ENCODE results near the gene HYAL1. TPM values are rescaled to one million over a fixed set of nuclear protein-coding genes. Genes with fewer than 3 reads are reported as not detected.

Gene HYAL1
- total RNA-seq, 2 experiments from 2014 or later: not detected

DNA sequence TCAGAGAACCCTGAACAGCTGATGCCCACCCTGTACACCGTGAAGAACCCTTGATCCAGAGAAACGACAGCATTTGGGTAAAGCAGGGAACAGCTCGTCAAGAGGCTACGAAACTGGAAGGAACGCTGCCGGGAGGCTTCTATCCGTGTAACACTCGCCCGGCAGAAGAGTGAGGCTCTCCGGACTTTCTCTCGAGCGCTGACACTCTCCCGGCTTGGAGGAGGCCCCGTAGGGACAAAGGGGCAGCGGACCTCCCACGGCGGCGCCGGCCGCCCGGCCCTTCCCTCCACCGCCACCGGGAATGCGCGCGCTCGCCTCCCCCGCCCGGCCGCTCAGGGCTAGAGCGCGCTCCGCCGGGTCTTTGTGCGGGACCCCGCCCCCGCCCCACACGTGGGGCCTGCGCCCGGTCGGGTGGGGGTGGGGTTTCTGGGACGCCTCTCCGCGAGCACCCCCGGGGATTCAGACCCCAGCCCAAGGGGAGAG, 17.5 kb upstream of the HYAL1 start:
- DNase-seq (peak; percentile 61), ATAC-seq (peak; percentile 46)
- ChIA-PET CTCF (interaction anchor here (0.7 to 3.4 kb wide), 8 partner anchors 15 to 74 kb away, joined by 3 to 10 read pairs (median 4); partner anchors contain the start of genes CYB561D2 and NPRL2), POLR2A (interaction anchor here (1.1 to 13.4 kb wide), 6 partner anchors 15 to 74 kb away, joined by 3 to 126 read pairs (median 4); partner anchors contain the start of genes RASSF1 and ZMYND10)
- peak overlapping the region; percentile 88 for H3K4me3 Mint-ChIP-seq
- intact Hi-C loops (cut with micrococcal nuclease): no loop called here
- H3K36me3 Mint-ChIP-seq (ENCODE audit: low read depth): peaks cover 1% of the 10 kb centered on the region
- TF ChIP-seq, protein P1, sequence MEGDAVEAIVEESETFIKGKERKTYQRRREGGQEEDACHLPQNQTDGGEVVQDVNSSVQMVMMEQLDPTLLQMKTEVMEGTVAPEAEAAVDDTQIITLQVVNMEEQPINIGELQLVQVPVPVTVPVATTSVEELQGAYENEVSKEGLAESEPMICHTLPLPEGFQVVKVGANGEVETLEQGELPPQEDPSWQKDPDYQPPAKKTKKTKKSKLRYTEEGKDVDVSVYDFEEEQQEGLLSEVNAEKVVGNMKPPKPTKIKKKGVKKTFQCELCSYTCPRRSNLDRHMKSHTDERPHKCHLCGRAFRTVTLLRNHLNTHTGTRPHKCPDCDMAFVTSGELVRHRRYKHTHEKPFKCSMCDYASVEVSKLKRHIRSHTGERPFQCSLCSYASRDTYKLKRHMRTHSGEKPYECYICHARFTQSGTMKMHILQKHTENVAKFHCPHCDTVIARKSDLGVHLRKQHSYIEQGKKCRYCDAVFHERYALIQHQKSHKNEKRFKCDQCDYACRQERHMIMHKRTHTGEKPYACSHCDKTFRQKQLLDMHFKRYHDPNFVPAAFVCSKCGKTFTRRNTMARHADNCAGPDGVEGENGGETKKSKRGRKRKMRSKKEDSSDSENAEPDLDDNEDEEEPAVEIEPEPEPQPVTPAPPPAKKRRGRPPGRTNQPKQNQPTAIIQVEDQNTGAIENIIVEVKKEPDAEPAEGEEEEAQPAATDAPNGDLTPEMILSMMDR (IDR thresholded peaks at IDR 0.05): no peak
- peaks cover 39% of the 10 kb centered on the region for H3K4me1 Mint-ChIP-seq (ENCODE audit: low read depth)
- no peaks in the 10 kb centered on the region for H3K27me3 Mint-ChIP-seq
- H3K9me3 Mint-ChIP-seq: no peaks in the 10 kb centered on the region
- H3K27ac Mint-ChIP-seq: peak overlapping the region; percentile 80

DNA sequence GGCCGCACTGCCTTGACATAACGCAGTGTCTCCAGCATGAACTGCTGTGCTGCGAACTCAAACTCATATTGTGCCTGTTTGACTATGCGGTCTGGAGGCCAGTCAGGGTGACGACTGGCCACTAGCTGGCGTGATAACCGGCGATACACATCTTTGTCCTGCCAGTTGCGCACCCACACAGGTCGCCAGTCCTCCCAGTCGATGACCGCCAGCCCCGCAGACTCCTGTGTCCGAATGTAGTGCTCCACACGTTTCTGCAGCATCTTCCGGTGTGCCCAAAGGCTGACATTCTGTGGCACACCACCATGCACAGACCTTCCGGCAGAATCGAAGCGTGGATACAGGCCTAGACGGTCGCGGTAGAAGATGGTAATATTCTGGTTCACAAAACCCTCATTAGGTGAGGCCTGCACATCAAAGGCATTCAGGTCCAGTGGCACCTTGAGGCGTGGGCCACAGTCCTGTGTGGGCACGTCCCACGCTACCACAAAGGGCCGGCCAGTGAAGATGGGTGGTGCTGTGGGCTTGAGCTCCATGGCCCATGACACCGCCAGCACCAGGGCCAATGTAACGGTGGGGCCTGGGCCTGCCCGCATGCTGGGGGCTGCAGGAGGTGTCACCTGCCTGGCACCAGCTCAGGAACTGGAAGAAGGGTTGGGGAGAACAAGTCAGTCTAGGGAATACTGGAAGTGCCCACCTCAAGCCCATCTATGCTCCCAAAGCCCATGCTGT, 16.7 kb upstream of the HYAL1 start:
- Mint-ChIP-seq H3K27ac (no peak overlapping the region), H3K36me3 (ENCODE audit: low read depth) (peaks cover 1% of the 10 kb centered on the region), H3K27me3 (no peaks in the 10 kb centered on the region), H3K4me1 (ENCODE audit: low read depth) (peaks cover 42% of the 10 kb centered on the region), H3K4me3 (peak overlapping the region; percentile 88), H3K9me3 (no peaks in the 10 kb centered on the region)
- POLR2A ChIA-PET: interaction anchor here (1.0 to 13.4 kb wide), 8 partner anchors 9 to 286 kb away, joined by 3 to 126 read pairs (median 4); partner anchors contain the start of genes RASSF1 and ZMYND10
- intact Hi-C loops (cut with micrococcal nuclease): no loop called here
- ATAC-seq: no peak
- TF ChIP-seq, protein P1 (IDR thresholded peaks at IDR 0.05): no peak
- DNase-seq: no peak
- CTCF ChIA-PET: interaction anchor here (0.8 to 3.4 kb wide), 7 partner anchors 8 to 74 kb away, joined by 3 to 10 read pairs (median 6); partner anchors contain the start of genes CYB561D2, HYAL3, NAA80 and NPRL2

DNA sequence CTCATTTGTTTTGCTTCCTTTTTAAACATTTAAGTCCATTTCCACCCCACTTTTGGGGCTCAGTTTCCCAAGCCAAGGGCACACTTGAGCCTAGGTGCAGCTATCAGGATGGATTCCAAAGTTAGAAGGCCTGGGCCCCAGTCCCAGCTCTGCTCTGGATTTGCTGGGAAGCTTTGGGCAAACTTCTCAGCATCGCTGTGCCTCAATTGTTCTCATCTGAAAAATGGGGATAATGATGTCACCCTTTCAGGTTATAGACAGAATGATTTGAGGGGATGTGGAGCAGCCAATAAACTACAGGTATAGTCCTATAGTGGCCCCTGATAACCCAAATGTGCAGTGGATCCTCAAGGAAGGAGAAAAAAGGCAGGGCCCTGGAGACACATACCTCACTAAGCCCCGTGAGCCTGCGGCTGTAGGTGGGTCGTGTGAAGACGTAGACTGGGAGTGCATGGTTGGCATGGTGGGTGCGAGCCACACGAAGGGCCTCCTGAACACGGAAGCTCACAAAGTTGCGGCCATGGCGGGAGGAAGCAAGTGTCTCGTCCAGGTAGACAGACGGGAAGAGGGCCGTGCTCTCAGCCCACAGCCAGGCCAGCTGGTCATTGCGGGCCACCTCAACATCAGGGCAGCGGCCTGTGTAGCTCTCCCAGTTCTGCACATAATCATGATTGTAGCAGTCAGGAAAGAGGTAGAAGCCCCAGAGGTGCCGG, 16.0 kb upstream of the HYAL1 start:
- Mint-ChIP-seq H3K4me1 (ENCODE audit: low read depth) (peaks cover 37% of the 10 kb centered on the region), H3K27me3 (no peaks in the 10 kb centered on the region), H3K9me3 (no peaks in the 10 kb centered on the region), H3K27ac (no peak overlapping the region), H3K4me3 (peak overlapping the region; percentile 26), H3K36me3 (ENCODE audit: low read depth) (peaks cover 1% of the 10 kb centered on the region)
- TF ChIP-seq, protein P1 (IDR thresholded peaks at IDR 0.05): no peak
- intact Hi-C loops (cut with micrococcal nuclease): no loop called here
- ATAC-seq (no peak), DNase-seq (no peak)
- ChIA-PET CTCF (interaction anchor here (1.2 to 3.4 kb wide), 5 partner anchors 9 to 125 kb away, joined by 5 to 10 read pairs (median 8); partner anchors contain the start of genes HYAL3, NAA80 and TUSC2), POLR2A (interaction anchor here (0.6 to 13.4 kb wide), 11 partner anchors 8 to 454 kb away, joined by 3 to 126 read pairs (median 3); partner anchors contain the start of genes IFRD2, RASSF1, TUSC2 and ZMYND10)

DNA sequence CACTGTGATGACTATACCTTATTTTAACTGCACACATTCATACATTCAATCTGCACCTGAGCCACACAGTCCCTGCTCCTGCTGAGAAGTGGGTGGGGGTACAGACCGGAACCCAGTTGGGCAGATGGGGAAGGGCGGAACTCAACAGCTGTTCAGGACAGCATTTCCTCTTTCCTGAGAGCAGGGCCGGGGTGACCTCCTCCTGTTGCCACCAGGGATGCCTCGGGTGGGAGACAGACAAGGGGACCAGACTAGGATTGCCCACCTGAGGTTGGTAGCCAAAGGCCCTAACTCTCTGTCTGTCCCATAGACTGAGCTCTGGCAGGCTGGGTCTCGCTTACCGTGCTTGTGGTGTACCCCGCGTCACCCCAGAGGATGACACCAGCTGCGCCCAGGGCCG, 15.2 kb upstream of the HYAL1 start:
- no peaks in the 10 kb centered on the region for H3K9me3 Mint-ChIP-seq
- TF ChIP-seq, protein P1 (IDR thresholded peaks at IDR 0.05): no peak
- CTCF ChIA-PET: interaction anchor here (1.7 to 3.4 kb wide), 4 partner anchors 9 to 124 kb away, joined by 5 to 10 read pairs (median 8); partner anchors contain the start of genes HYAL3, NAA80 and TUSC2
- no peak for DNase-seq
- intact Hi-C loops (cut with micrococcal nuclease): no loop called here
- no peak overlapping the region for H3K27ac Mint-ChIP-seq
- no peak for ATAC-seq
- peaks cover 1% of the 10 kb centered on the region for H3K36me3 Mint-ChIP-seq (ENCODE audit: low read depth)
- no peak overlapping the region for H3K4me3 Mint-ChIP-seq
- H3K4me1 Mint-ChIP-seq (ENCODE audit: low read depth): peaks cover 37% of the 10 kb centered on the region
- POLR2A ChIA-PET: interaction anchor here (0.6 to 13.4 kb wide), 7 partner anchors 9 to 453 kb away, joined by 3 to 126 read pairs (median 3); partner anchors contain the start of genes IFRD2, RASSF1 and TUSC2
- H3K27me3 Mint-ChIP-seq: no peaks in the 10 kb centered on the region

Measured in activated CD8-positive, alpha-beta T cell treated with anti-CD3 and anti-CD28 coated beads for 36 hours (primary cell).